Stimulated activated CD4-positive, alpha-beta T cell treated with anti-CD3 and anti-CD28 coated beads, Interleukin-12 subunit alpha, Interleukin-12 subunit beta, amount 100 ng/mL, for 48 hours (primary cell): ENCODE data around the gene ABCD1.
A peak's percentile ranks its signal among the peaks of the same experiment; 100 is the strongest.
"Not testable (repeated sequence)": the region's sequence is repeated elsewhere in the genome, so short reads cannot be mapped to it uniquely, and the experiment has no call there.

Source experiments
- DNase-seq, 3 donors: peaks; one replicate each; pipeline ENCODE4 v3.0.0-alpha.2; 2020; ENCODE audit warnings: low read depth in 2 of 3, low spot score in 1 of 3

Gene ABCD1

DNA sequence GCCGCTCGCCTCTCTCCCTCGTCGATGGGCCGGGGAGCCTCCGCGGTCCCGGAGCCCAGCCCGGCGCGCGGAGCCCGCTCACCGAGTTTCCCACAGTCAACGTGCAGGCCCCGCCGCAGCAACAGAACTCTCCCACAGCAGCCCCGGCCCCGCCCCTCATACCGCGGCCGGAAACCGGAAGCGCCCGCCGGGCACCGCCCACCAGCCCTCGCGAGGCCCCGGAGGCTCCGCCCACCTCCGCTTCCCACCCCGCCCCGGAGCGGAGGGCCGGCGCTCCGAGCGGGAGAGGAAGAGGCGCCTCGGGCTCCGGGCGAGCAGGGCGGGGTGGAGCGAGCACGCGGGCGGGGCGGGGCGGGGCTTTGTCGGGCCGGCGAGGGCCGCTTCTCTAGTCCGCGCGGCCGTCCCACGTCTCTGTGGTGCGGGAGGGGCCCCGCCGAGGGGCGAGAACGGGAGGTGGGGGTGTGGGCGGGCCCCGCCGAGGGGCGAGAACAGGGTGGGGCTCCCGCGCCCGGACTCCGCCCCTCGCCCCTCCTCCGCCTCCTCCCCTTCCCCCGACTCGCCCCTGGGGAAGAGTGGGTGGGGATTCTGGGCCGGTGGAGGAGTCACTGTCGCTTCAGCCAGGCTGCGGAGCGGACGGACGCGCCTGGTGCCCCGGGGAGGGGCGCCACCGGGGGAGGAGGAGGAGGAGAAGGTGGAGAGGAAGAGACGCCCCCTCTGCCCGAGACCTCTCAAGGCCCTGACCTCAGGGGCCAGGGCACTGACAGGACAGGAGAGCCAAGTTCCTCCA, at the start of gene ABCD1, which contains the start of gene BCAP31:
TSS of gene ABCD1 (plus strand) at position 605 of the 787 bp plus-strand sequence. CDS start 411 bp downstream, outside the sequence.
TSS of gene BCAP31 (minus strand) at position 136 of the 787 bp plus-strand sequence. CDS start 1,143 bp downstream, outside the sequence.
- peak; percentile 78 to 84 (median 78) for DNase-seq

DNA sequence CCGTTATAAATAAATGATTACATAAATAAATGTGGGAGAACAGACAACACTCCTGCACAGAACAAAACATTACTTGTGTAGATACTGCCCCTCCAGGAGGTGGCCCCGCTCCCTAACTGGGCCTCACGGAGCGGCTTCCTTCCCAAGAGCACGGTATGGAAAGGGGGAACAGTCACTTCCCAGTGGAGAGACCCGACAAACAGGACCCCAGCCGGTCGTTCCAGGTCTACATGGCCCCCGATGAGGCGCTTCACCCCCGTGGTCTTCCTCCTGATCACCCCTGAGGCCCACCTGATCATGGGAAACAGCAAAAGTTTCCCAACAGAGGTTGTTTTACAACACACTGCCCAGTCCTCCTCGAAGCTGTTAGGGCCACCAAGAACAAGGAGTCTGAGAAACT, 43.5 kb upstream of the ABCD1 start:
- DNase-seq: no peak

DNA sequence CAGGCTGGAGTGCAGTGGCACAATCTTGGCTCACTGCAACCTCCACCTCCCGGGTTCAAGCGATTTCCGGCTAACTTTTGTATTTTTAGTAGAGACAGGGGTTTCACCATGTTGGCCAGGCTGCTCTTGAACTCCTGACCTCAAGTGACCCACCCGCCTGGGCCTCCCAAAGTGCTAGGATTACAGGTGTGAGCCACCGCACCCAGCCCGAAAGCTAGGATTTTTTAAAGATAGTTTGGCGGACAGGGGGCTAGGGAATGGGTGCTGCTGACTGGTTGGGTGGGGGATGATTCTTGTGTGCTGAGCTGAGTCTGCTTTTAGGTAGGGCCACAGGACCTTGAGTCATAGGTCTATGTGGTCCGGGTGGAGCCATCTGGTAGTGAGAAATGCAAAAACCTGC, 41.2 kb upstream of the ABCD1 start:
- not testable (repeated sequence) for DNase-seq

DNA sequence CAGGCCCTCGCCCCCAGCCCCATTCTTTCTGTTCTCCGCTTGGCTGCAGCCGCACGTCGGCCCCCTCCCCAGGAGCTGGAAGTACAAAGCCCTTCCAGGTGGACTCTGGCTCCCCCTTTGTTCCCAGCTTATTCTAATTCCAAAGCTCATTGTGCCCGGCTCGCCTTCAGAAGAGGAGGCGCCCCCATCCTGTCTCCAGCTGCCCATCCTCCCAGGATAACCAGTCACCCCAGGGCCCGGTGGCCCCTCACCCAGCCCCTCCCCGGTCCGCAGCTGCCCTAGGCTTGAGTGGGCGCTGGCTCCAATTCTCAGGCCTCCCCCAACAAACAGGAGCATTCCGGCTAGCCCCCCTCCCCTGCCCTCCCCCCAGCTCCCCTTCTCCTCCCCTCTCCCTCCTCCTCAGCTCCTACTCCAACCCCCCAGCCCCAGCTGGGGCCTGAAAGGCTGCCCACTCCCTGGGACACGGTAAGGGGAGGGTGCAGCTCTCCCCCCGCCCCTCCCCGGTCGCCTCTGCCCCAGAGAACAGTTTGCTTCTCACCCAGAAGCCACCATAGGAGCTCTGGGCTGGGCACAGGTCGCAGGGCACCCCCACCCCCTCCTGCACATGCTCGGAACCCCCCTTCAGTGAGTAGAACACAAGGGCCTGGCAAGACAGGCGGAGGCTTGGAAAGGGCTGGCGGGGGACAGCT, 40.0 kb upstream of the ABCD1 start:
- no peak for DNase-seq

DNA sequence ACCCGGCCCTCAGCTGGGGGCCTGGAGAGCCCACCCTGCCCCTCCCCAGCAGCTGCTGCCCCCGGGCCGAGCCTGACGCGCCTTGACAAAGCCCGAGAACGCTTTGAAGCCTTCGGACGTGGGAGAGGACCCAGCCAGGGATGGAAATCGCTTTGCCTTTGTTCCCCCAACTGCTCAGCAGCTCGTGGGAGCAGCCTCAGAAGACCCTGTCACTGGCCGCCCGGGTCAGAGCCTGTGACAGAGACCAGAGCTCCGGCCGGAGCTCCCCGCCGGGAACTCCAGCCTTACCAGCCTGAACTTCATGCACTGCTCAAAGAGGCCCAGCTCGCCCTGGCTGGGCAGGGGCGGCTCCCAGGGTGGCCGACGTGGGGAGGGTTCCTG, 39.5 kb upstream of the ABCD1 start:
- DNase-seq: no peak

DNA sequence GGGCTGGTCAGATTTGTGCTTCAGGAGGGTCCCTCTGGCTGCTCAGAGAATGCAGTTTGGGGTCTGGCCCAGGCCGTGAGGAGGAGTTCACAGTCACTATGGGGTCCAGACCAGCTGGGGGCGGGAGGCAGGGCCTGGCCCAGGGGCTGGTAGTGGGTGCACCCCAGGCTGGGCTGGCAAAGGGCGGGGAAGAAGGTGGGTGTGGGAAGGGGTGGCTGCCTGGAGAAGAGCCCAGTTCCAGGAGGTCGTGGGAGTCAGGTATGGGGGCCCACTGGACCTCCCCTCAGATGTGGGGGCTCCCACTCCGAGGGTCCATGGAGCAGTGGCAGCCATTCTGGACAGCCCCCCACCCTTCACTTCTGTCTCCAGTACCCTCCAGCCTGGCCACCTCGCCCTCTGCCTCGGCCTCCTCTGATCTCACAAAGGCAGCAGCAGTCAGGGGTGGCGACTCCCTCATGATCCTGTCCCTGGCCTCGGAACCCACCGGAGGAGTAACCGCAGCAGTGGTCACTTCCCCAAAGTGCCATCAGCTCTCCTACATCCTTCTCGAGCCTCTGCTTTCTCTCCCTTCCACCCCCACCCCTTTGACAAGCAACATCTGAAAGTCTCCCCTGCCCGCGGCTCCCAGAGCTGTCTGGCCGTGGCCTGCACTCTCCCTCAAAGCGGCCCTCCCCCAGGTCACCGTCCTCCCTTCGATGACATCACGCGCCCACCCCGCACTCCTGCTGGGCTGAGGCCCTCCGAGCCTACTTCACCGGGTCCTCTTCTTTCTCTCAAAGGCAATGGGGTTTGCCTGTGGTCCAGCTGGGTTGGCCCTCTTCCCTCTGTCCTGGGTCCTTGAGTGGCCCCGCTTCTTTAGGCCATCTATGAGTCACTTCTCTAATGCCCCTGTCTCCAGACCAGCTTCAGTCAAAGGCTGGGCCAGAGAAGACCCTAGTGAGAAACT, 38.6 kb upstream of the ABCD1 start:
- DNase-seq: no peak

DNA sequence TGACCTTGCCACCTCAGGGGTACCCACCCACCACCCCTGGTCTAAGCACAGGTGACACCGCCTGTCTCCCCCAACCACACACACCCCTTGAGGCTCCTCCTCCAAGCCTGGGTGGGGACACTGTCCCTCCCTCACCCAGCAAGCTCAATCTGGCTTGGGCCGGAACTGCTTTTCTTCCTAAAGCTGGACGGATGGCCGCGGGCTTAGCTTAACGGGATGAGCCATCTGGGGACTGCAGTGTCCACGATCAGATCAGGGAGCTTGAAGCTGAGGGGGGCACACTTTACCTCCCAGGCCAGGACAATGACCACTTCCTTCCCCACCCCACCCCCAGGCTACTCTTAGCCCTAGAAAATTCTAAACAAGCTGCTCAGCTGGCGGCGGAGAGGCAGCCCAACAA, 37.9 kb upstream of the ABCD1 start:
- no peak for DNase-seq

DNA sequence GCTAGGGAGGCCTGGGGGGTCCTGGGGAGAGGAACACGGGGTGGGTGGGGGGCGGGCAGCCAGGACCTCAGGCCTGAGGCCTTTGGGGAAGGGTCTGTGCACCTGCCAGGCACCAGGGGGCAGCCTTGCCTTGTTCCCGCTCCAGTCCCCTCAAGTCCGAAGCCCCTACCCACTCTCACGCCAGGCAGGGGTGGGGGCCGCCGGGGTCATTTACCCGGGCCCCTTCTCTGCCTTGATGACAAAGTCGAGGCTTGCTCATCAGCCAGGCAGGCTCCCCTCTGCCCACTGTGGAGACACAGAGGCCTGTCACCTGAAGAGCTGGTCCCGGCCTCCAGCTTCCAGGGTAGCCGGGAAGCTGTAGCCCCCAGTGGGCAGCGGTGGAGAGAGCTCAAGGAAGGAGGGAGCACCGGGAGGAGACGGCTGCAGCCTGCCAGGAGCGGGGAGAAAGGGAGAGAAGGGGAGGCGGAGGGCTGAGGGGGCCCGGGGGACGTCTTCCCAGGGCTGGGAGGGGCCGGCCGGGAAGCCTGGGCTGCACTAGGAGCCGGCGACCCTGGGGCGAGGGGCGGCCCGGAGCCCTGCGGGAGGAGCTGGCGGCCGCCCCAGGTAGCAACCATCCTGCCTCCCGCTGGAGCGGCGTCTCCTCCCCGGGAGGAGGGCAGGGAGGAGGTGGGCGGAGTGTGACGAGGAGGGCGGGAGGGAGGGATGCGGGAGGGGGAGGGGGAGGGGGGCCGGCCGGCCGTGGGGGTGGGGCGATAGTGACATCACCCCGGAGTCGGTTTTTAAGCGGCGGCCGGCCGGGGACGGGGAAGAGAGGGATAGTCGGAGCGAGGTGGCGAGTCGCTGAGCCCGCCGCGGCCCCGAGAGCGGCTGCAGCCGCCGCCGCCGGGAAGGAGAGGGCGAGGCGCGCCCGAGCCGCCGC, 37.3 kb upstream of the ABCD1 start, which contains the start of gene SLC6A8:
TSS of gene SLC6A8 (plus strand) at position 806 of the 919 bp plus-strand sequence. CDS start 649 bp downstream, outside the sequence.
- DNase-seq: peak in 1 of 3 donors; percentile 28

DNA sequence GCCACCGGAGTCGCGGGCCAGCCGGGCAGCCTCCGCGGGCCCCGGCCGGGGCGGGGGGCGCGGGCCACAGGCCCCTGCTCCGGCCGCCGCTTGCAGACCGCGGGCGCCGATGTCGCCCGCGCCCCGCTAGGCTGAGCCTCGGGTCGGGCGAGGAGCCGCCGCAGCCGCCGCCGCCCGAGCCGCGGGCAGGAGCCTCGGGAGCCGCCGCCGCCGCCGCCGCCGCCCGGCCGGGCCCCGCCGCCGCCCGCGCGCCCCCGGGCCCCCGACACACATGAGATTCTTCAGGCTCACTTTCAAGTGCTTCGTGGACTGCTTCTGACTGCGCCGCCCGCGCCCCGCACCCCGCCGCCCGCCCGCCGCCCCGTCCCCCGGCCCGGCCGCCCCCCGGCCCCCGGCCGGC, 36.6 kb upstream of the ABCD1 start:
- DNase-seq: no peak

DNA sequence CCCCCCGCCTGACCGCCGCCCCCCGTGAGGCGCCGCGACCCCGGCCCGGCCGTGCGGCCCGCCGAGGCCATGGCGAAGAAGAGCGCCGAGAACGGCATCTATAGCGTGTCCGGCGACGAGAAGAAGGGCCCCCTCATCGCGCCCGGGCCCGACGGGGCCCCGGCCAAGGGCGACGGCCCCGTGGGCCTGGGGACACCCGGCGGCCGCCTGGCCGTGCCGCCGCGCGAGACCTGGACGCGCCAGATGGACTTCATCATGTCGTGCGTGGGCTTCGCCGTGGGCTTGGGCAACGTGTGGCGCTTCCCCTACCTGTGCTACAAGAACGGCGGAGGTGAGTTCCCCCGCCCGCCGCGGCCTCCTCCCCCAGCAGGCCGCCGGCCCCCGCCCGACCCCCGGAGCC, 36.1 kb upstream of the ABCD1 start:
- no peak for DNase-seq

DNA sequence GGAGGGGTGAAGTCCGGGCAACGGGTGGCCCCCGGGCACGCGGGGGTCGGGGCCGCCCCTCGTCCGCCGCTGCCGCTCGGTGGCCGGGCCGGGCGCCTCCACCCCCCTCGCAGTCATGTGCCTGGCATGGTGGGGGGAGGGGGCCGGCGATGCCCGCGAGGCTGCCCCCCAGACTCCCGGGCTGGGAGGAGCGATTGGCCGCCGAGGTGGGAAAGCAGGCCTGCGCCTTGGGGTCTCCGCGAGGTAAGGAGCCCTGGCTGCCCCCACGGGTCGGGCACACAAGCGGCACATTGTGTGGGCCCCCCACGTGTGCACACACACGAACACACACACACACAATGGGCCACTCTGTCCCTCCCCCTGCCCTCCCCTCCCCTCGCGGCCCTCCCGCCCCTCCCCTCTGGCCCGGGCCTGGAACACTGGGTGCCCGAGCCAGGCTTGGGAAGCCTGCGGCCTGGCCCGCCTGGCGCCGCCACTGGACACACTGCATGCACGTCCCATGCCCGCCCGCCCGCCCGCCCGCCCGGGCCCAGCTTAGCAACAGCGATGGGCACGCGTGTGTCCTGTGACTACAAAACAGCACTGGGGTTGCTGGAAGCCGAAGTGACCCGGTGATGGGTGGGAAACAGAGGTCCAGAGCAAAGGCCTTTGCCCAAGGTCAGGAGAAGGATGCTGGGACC, 35.6 kb upstream of the ABCD1 start:
- no peak for DNase-seq

DNA sequence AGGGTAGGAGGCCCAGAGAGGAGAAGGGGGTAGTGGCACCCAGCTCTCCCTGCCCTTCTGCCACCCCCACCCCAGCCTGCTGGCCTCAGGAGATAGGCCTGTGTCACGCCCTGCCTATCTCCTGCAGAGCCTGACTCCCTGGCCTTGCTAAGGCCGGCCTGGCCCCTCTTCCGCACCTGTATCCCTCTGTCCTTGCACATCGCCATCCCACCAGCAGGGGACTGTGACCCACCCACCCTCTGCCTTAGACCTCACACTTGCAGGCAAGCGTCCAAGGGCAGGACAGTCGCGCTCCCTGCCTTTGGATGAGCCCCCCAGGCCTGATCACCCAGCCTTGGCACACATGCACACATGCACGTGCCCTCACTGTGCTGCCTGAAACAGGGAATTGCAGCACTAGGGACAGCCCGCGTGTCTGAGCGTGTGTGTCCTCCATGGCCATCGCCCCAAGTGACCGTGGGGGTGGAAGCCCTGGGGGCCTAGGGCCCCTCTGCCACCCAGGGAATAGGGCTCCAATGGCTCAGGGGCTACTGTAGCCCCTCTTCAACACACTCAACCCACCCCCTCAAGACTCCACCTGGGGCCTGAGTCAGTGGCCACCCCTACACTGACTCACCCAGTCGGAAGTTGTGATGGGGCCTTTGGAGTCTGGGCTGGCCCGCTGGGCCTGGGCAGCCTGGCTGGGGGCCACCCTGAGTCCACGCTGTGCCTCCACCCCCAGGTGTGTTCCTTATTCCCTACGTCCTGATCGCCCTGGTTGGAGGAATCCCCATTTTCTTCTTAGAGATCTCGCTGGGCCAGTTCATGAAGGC, 34.8 kb upstream of the ABCD1 start:
- no peak for DNase-seq

DNA sequence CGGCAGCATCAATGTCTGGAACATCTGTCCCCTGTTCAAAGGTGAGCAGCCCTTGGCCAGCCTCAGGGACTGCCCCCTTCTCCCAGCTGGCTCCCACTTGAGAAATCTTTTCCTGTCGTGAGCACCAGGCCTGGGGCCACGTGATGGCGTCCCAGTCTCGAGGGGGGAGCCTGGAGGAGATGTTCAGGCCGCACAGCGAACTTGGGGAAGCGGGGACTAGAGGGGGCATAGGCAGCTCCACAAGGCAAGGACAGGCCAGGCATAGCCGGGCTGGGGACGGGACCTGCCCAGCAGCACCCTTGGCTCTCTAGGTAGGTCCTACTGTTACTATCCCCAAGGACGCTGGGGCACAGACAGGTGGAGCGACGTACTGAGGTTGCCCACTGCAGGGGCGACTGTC, 34.2 kb upstream of the ABCD1 start:
- no peak for DNase-seq

DNA sequence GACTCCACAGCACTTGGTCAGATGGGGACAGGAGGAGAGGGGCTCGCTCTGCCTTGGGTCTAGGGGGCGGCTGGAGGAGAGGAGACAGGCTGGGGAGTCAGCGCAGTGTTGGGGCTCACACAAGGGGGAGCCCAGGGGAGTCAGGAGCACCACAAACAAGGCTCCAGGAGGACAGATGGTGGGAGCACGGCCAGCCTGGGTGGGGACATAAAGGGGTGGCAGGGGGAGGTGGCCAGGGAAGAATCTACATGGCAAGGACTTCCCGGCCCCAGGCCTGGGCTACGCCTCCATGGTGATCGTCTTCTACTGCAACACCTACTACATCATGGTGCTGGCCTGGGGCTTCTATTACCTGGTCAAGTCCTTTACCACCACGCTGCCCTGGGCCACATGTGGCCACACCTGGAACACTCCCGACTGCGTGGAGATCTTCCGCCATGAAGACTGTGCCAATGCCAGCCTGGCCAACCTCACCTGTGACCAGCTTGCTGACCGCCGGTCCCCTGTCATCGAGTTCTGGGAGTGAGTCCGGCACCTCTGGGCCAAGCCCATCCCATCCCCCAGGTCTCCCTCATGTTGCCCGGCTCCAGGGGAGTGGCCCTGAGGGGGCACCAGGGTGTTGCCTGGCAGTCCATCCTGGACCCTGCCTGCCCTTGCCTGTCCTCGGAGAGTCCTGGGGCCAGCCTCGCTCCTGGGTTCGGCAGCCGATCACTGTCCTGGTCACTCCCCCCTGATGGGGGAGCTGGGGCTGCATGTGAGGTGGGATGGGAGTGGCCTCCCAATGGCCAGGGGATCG, 33.4 kb upstream of the ABCD1 start:
- not testable (repeated sequence) for DNase-seq

DNA sequence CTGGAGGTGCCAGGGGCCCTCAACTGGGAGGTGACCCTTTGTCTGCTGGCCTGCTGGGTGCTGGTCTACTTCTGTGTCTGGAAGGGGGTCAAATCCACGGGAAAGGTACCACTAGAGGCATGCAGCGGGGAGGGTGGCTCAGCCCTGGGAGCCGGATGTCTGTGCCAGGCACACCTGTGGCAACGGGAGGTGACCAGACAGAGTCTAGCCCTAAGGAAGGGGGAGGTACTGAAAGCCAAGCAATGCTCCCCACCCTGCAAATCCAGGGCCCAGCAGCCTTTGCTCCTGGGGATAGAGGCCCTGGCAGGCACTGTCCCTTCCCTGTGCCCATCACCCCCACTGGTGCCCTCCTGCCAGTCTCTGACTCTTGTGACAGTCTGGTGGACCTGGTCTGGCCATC, 32.7 kb upstream of the ABCD1 start:
- DNase-seq: no peak

DNA sequence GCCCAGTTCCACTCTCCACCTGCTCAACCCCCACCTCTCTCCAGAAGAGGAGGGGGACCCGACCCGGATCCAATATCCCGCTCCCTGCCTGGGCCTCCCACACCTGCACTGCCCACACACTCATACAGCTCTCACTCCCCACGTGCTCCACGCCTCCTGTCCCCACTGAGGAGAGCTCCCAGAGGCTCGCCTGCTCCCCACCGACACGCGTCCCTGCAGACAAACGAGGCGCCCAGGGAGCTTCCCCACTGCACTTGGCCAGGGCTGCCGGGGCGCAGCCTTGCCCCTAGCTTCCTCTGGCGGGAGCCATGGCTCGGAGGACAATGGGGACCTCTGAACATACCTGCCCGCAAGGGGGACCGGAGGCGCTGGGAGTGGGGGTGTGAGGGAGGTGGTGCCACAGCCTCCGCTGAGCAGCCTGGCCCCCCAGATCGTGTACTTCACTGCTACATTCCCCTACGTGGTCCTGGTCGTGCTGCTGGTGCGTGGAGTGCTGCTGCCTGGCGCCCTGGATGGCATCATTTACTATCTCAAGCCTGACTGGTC, 32.0 kb upstream of the ABCD1 start:
- no peak for DNase-seq

DNA sequence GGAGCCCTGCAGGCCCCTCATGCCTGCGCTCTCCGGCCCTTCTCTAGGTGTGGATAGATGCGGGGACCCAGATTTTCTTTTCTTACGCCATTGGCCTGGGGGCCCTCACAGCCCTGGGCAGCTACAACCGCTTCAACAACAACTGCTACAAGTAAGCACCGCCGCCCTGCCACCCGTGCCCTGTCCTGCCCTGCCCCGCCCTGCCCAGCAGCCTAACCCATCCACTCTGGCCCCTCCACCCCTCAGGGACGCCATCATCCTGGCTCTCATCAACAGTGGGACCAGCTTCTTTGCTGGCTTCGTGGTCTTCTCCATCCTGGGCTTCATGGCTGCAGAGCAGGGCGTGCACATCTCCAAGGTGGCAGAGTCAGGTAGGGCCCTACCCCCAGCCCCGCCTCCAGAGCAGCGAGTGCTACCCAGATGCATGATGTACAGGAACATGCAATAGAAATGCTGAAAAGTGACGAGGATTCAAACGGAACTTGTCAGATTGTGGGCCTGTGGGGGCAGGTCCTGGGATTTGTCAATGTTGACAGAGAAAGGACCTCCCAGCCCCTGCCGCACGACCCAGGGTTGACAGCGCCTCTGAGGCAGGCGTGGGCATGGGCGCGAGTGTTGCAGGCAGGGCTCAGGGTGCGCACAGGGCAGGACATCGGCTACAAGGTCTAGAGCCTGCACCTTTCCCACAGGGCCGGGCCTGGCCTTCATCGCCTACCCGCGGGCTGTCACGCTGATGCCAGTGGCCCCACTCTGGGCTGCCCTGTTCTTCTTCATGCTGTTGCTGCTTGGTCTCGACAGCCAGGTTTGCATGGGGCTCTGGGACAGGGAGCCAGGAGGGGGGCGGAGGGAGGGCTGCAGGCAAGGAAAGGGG, 31.2 kb upstream of the ABCD1 start:
- no peak for DNase-seq
